Heart left ventricle (tissue), 13 donors: ENCODE data around the gene MTMR2.

Source experiments
- POLR2A ChIP-seq, 2 donors: fragments of 450-650 bp; IDR thresholded peaks; one replicate each; pipeline ENCODE4 v1.6.1; 2017; ENCODE audit warnings: antibody characterized with exemption in 2 of 2, mild to moderate bottlenecking in 2 of 2, moderate library complexity in 2 of 2
- TF ChIP-seq, protein P1 (sequence below), 12 donors: fragments of 200-600 bp; sonication (generic) in 4 of 12; IDR thresholded peaks; one replicate each; pipeline versions ENCODE4 v1.5.0 to v1.8.0; 2018 to 2022; ENCODE audit warnings: antibody characterized with exemption in 12 of 12, mild to moderate bottlenecking in 5 of 12
- donor health status: ischemic (EF 13 %, LVEDD 7.1; RV severe dilation, severe dysfunction).
- donor health status: DM: no; HTN: yes; CAD: no.
- donor health status: DM: no; HTN: no; CAD: no.
- donor health status: ischemic (EF 25% LVEDD 6.9; RV normal size, moderate dysfunction).
- donor health status: ischemic (EF 25% LVEDD 5.7; RV mildly dilated, moderate dysfunction).
- donor health status: ischemic (EF 35%, LVEDD 5.7; RV mildly dilated, moderate dysfunction).
- donor health status: nonischemic (EF 11% LVEDD 7.7; RV severe dilation, severe dysfunction).
- donor health status: DM: yes; HTN: yes; CAD: no.
- donor health status: PGD.
- donor health status: ischemic (EF 29% LVEDD 5.4; RV normal size, mild dysfunction).
- donor health status: nonischemic (EF 23%, LVEDD 6.1; RV moderate dilation, normal function).

GRCh38 chr11:95919514-95919913, 4.4 kb downstream of the MTMR2 start:
- TF ChIP-seq, protein P1, sequence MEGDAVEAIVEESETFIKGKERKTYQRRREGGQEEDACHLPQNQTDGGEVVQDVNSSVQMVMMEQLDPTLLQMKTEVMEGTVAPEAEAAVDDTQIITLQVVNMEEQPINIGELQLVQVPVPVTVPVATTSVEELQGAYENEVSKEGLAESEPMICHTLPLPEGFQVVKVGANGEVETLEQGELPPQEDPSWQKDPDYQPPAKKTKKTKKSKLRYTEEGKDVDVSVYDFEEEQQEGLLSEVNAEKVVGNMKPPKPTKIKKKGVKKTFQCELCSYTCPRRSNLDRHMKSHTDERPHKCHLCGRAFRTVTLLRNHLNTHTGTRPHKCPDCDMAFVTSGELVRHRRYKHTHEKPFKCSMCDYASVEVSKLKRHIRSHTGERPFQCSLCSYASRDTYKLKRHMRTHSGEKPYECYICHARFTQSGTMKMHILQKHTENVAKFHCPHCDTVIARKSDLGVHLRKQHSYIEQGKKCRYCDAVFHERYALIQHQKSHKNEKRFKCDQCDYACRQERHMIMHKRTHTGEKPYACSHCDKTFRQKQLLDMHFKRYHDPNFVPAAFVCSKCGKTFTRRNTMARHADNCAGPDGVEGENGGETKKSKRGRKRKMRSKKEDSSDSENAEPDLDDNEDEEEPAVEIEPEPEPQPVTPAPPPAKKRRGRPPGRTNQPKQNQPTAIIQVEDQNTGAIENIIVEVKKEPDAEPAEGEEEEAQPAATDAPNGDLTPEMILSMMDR (IDR thresholded peaks at IDR 0.05): no peak
- TF ChIP-seq POLR2A (IDR thresholded peaks at IDR 0.05): no peak
